KOPT-K1 (cell line): ENCODE results near the gene FAM222B.
"Not testable (repeated sequence)": the region's sequence is repeated elsewhere in the genome, so short reads cannot be mapped to it uniquely, and the experiment has no call there.

Experiments used
- H3K27ac ChIP-seq: fragments of 200-600 bp; sonication (generic); 2 replicates; pipeline ENCODE4 v1.5.1; 2016; ENCODE audit warnings: antibody characterized with exemption, mild to moderate bottlenecking, low read depth, low read length; ENCODE audit not compliant: poor library complexity, severe bottlenecking
- H3K36me3 ChIP-seq: fragments of 200-600 bp; sonication (generic); 2 replicates; pipeline ENCODE4 v1.5.1; 2017; ENCODE audit warnings: antibody characterized with exemption, mild to moderate bottlenecking, low read length, moderate library complexity; ENCODE audit not compliant: insufficient read depth
- H3K9me3 ChIP-seq: fragments of 200-600 bp; sonication (generic); 2 replicates; pipeline ENCODE4 v1.5.1; 2017; ENCODE audit warnings: antibody characterized with exemption, low read length, mild to moderate bottlenecking; ENCODE audit not compliant: insufficient read depth, poor library complexity, severe bottlenecking

The FAM222B gene

DNA sequence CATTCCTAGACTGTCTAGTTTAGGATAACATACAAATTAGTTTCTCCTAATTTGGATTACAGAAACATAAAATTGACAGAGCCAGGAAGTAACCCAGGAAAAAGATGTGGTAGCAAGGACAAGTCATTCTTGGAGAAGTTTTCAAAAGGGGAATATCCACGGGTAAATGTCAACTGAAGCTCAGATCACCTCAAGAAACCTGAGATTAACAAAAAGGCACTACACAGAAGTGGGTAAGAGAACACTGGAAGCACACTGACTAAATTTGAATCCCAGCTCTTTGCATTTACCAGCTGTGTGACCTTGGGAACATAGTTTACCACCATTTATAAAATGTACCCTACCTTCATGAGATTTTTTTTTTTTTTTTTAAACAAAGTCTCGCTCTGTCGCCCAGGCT is 59.4 kb downstream of the FAM222B start:
- no peaks in the 10 kb centered on the region for H3K9me3 ChIP-seq
- H3K27ac ChIP-seq: no peak overlapping the region

DNA sequence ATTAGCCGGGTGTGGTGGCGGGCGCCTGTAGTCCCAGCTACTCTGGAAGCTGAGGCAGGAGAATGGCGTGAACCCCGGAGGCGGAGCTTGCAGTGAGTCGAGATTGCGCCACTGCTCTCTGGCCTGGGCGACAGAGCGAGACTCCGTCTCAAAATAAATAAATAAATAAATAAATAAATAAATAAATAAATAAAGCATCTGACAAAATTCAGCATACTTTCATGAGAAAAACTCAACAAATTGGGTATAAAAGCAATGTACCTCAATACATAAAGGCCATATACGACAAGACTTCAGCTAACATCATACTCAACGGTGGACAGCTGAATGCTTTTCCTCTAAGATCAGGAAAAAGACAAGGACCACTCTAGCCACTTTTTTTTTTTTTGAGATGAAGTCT is 63.0 kb downstream of the FAM222B start:
- not testable (repeated sequence) for H3K9me3 ChIP-seq, H3K27ac ChIP-seq
- H3K36me3 ChIP-seq: peaks cover 14% of the 10 kb centered on the region; the same call in 1 of the 2 replicates

More for the DNA sequence above, 59.4 kb downstream of the FAM222B start:
- H3K36me3 ChIP-seq: peaks cover 14% of the 10 kb centered on the region; the same call in 1 of the 2 replicates

DNA sequence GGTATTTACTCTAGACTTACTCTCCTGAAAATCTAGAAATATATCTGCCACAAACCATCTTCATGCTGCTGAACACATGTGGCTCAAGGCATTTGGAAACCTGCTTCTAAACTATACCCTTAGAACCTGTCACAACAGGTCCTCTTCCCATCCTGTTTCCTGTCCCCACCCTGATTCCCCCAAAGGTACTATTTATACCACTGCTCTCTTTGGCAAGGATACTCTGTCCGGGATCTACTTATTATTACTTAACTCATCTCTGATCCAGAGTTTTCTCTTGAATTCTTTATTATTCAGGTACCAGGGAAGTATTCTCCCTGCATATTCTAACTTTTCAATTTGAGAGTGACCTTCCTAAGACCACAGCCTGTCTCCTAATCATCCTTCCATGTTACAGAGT is 65.4 kb downstream of the FAM222B start:
- H3K27ac ChIP-seq: no peak overlapping the region
- no peaks in the 10 kb centered on the region for H3K9me3 ChIP-seq

DNA sequence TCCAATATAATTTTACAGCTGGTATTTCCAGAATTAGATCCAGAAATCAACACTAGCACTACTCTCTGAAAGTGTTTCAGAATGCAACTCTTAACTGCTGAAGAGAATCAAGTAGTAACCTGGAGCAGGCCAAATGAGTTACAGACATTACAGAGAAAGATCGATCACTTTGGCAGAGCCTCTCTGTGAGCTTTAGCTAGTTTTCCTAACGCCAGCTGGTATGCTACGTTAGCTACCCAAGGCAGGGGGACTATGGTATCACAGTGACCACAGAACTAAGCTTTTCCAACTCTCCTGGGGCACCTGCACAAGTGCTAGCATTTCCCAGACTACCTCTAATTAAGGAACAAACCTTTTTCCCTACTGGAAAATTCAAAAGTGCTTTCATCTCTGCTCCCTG is 68.4 kb downstream of the FAM222B start:
- Histone ChIP-seq H3K27ac (no peak overlapping the region), H3K9me3 (no peaks in the 10 kb centered on the region), H3K36me3 (peaks cover 11% of the 10 kb centered on the region; the same call in 1 of the 2 replicates)

More for the DNA sequence above, 65.4 kb downstream of the FAM222B start:
- H3K36me3 ChIP-seq: peaks cover 25% of the 10 kb centered on the region; the same call in 1 of the 2 replicates

DNA sequence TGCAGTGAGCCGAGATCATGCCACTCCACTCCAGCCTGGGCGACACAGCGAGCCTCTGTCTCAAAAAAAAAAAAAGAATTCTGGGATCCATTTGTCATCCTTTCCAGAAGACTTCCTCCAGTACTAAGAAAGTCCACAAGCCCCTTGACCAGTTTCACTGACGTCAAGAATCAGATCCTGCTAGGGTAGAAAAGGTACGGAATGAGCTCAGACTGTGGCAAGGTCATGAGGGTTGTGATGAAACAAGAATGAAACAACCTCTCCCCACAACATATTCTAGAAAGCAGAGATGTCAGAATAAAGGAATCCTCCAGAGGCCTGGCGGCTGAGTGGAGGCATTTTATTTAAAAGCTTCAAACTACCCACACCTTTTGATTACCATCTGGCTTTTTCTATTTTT is 68.9 kb downstream of the FAM222B start:
- Histone ChIP-seq H3K9me3 (no peaks in the 10 kb centered on the region), H3K27ac (no peak overlapping the region), H3K36me3 (peaks cover 11% of the 10 kb centered on the region; the same call in 1 of the 2 replicates)

DNA sequence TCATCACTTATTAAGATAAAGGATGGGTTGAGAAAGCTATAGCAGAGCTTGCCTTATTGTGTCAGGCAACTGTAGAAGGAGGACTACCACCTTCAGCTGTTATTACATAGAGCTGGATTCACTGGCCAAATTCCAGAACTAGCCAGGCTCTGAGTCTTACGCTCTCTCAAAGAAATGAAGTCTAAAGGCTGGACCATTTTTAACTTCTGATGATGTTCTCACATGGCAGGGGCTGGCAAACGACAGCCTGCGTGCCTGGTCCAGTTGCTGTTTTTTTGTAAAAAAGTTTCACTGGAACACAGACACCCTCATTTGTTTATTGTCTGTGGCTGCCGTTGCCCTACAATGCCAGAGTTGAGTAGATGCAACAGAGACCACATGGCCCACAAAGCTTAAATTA is 77.6 kb downstream of the FAM222B start:
- Histone ChIP-seq H3K27ac (no peak overlapping the region), H3K9me3 (no peaks in the 10 kb centered on the region), H3K36me3 (peaks cover 52% of the 10 kb centered on the region)

DNA sequence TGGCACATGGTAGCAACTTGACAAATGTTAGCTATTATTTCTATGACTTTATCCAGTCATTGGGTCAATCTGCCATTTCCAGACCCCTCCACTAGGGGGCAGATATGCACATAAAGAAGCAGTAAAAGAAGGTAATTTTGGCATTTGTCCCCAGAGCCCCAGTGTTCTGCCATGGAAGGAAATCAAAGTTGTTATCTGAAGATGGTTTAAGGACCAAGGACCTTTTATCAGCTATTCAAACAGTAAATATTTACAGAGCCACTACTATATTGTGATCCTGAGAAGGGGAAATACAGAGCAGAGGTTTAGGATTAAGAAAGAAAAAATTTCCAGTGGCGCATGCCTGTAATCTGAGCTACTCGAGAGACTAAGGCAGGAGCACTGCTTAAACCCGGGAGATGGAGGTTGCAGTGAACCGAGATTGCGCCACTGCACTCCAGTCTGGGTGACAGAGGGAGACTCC is 78.8 kb downstream of the FAM222B start:
- Histone ChIP-seq H3K36me3 (peaks cover 64% of the 10 kb centered on the region), H3K27ac (no peak overlapping the region), H3K9me3 (no peaks in the 10 kb centered on the region)

DNA sequence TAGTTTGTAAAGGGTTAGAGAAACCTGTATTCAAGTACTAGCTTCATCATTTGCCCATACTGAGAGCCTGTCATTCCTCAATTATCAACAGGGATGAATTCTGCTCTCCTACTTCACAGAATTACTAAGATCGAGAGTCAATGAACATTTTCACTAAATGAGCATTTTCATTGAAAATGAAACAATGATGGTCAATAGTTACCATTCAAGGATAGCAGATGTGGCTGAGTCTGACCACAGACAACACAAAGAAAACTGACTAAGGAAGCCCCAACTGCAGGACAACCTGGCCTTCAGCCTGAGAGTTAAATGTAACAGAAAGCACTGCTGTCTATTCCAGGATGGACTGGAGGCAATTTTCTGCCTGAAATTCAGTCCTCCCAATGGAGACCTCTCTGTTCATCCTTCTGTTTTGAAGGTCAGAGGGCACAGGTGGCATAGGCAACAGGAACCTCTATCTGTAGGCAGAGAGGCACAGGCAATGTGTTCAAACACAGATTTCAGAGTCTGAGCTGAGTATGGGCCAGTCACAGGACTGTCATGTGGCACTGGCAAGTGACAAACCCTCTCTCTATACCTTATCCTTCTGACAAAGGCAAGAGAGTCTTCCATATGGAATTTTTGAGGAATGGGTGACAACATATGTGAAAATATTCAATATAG is 79.3 kb downstream of the FAM222B start:
- H3K27ac ChIP-seq: no peak overlapping the region

DNA sequence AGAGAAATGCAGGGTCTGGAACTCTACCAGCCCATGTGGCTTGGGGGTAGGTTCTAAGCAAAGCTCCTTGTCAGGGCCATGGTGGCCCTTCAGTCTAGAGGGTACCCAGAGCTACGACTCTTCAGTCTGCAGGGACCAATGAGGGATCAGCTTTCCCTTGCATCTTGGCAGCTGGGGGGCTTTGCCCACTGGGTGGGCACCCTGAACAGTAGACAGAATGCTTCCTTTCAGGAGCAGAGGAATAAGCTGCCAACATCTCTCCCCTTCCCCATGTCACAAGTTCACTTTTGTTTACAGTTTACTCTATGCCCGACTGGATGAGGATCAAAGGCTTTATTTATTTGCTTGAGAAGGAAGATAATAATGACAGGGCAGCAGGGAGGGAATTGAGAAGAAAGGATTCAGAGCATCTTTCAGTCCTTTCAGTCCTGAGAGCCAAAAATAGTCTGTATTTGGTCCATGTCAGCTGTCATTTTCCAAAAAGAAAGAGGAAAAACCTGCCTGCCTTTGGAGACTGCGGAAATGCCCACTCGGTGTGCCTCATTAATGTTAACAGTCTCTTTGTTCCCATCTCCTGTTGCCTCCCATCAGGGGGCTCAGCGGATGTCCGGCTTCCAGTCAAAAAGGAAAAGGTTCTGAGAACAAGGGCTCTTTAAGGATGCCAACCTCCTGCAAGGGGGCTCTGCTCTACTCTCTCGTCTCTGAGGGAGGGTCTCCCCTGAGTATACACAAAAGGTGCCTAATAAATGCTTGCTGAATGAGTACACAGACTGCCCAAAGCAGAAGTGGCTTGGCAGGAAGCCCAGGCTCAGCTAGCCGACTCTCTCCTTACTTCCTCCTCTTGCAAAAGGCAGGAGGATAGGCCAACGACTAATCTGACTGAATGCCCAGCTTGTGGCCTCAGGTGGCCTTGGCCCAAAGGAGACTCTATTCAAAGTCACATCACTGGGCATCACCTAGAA is 81.7 kb downstream of the FAM222B start:
- Histone ChIP-seq H3K27ac (no peak overlapping the region), H3K9me3 (no peaks in the 10 kb centered on the region), H3K36me3 (peaks cover 75% of the 10 kb centered on the region)

More for the DNA sequence above, 79.3 kb downstream of the FAM222B start:
- H3K36me3 ChIP-seq: peaks cover 69% of the 10 kb centered on the region
- H3K9me3 ChIP-seq: no peaks in the 10 kb centered on the region

DNA sequence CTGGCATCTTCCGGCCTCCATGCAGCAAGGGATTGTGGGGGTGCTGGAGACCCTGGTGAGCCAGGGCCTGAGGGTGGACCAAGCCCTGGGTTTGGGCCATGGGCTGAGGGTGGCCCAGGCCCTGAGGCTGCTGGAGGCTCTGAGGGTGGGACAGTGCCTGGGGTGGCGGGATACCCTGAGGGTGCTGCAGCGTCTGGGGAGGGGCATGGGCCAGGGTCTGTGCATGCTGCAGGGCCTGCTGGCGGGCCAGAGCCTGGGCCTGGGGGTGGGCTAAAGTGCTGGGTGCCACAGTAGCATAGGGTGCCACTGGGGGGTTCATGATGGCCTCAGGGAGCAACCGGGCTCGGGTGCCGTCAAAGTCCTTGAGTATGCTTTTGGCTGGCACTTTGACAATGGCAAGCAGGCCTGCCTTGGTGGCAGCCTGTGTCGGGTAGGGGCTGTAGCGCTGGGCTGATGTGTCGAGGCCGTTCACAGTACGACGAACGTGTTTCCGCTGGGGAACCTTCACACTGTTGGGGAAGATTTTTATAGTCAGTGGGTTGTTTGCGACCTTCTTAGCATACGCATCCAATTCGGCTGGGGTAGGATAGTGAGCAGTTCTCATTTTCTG is 83.2 kb downstream of the FAM222B start:
- peaks cover 69% of the 10 kb centered on the region for H3K36me3 ChIP-seq
- no peaks in the 10 kb centered on the region for H3K9me3 ChIP-seq
- H3K27ac ChIP-seq: no peak overlapping the region

DNA sequence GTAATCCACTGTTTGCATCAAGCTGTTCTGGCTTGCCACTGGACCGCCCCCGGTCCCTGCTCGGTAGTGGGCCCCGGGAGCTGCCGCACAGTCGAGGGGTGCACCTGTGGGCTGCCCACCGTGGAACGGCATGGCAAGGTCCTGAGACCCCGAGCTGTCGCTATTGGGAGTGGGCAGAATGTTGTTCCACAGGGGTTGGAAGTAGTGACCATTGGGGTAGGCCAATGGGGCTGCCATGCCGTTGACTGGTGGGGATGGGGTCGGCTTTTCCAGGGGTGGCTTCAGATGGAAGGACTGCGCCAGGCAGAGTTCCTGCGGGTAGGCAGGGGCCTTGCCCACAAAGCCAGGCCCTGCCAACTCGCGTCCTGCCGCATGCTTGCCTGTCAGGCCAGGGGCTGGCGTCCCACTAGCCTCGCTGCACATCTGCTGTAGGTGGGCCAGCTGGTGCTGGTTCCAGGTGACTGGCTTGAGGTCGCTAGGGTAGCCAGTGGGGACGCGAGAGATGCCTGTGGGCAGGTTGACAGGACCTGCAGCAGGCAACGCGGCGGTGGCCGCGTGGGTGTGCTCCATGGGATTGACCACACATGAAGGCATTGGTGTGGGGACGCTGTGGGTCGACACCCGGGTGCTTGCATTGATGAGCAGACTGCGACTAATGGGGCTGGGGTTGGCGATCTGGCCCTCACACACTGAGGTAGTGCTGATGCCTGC is 84.0 kb downstream of the FAM222B start:
- H3K36me3 ChIP-seq: peaks cover 69% of the 10 kb centered on the region
- H3K9me3 ChIP-seq: no peaks in the 10 kb centered on the region
- H3K27ac ChIP-seq: no peak overlapping the region

DNA sequence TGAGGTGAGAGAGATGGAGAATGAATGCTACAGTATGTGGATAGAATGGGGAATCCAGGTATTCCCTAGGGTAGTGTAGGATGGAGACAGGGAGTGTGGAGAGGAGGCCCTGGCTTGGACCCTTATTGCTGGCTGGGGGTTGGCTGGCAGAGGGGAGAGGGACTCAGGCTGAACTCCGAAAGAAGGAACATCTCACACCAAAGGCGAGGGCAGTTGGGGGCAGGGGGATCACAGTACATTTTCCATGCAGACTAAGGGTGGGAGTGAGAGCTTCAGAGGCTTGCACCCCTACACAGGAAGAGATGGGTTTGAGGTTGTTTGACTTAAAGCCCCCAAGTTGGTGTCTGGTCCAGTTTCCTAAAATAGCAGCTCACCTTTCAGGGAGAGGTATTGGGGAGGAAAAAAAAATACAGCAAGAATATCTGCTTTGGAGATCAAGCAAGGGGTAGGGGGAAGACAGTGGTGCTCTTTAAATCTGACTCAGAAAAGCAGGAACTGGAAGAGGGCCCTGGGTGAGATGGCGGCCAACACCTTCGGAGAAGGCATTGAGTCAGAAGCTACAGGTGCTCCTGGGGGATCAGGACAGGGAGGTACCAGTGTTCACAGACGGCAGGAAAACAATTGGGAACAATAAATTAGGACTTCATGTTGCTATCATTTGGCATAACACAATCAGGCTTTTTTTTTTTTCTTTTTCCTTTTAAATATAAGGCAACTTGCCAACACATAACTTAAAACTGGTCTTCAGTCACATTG is 86.4 kb downstream of the FAM222B start:
- Histone ChIP-seq H3K36me3 (peaks cover 62% of the 10 kb centered on the region), H3K27ac (no peak overlapping the region), H3K9me3 (no peaks in the 10 kb centered on the region)

DNA sequence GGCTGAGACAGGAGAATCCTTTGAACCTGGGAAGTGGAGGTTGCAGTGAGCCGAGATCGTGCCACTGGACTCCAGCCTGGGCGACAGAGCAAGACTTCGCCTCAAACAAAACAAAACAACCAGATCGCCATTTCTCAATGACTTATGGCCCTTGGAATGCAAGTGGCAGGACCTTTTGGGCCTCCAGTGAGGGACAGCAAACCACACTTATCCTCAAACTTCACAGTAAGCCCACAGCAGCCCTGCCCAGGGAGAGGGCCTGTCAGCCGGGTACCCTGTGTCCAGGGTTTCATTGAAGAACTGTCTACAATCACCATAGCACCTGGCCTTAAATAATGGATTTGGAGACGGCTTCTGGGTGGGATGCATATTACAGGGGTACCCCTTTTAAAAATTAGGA is 87.1 kb downstream of the FAM222B start:
- H3K36me3 ChIP-seq: peaks cover 60% of the 10 kb centered on the region

More for the DNA sequence above, 87.1 kb downstream of the FAM222B start:
- no peak overlapping the region for H3K27ac ChIP-seq
- H3K9me3 ChIP-seq: no peaks in the 10 kb centered on the region
